Motor neuron (in vitro differentiated cells): ENCODE results near the gene MGAT4C. TPM values are rescaled to one million over a fixed set of nuclear protein-coding genes. Genes with fewer than 3 reads are reported as not detected.
A peak's percentile ranks its signal among the peaks of the same experiment; 100 is the strongest.
"Not testable (repeated sequence)": the region's sequence is repeated elsewhere in the genome, so short reads cannot be mapped to it uniquely, and the experiment has no call there.

Experiments
- ATAC-seq, 8 experiments: fragments of 200-7000 bp; cut with Tn5 transposase; replicated peaks in 6 of 8; 2 replicates each; pipeline ENCODE4 v1.8.0; 2021; ENCODE audit warnings: mild to moderate bottlenecking in 8 of 8, moderate library complexity in 8 of 8
- H3K27ac ChIP-seq, 2 donors: fragments of 250-450 bp; sonication (Bioruptor Pico); 2 replicates each; pipeline ENCODE4 v1.9.0; 2021; ENCODE audit warnings: antibody characterized with exemption in 2 of 2, mild to moderate bottlenecking in 2 of 2, moderate library complexity in 1 of 2
- H3K4me1 ChIP-seq, 2 donors: fragments of 250-450 bp; sonication (Bioruptor Pico); replicated peaks in 1 of 2; 2 replicates each; pipeline ENCODE4 v1.6.1; 2021; ENCODE audit warnings: antibody characterized with exemption in 2 of 2, mild to moderate bottlenecking in 2 of 2, moderate library complexity in 1 of 2
- H3K4me3 ChIP-seq, 5 donors: fragments of 250-450 bp; sonication (Bioruptor Pico); 2 replicates each; pipeline ENCODE4 v1.9.0; 2021; ENCODE audit warnings: antibody characterized with exemption in 5 of 5, mild to moderate bottlenecking in 5 of 5, moderate library complexity in 4 of 5
- WGBS, 10 experiments: fragments of 450-650 bp; shearing (Covaris generic); methylation state at CpG; one replicate each; pipeline ENCODE4 v1.0.0; 2022; 5-methylcytosine and 5-hydroxymethylcytosine counted together
- in situ Hi-C, 9 experiments: fragments of 400-800 bp; cut with MboI; loops; one replicate each; pipeline ENCODE4 v1.15.0; 2021; ENCODE audit warnings: low sequenced_read_pairs in 9 of 9, low pct_unique_long_range_greater_than_20kb in 2 of 9; ENCODE audit not compliant: unreplicated experiment in 9 of 9
- total RNA-seq, 8 experiments: library from RNA; unstranded; fragments of 300-600 nt; gene quantifications; 2 replicates each; pipeline versions ENCODE4 v1.2.3 to v1.2.4, GENCODE V29; 2022

The MGAT4C gene
- total RNA-seq, 8 experiments from 2014 or later = 0.31 to 20.4 (median 3.2) TPM

GRCh38 chr12:86081843-86082242 lies 174.3 kb downstream of the MGAT4C start:
- H3K4me3 ChIP-seq = no peak overlapping the region
- ATAC-seq = peak in 5 of 8 experiments; percentile 47 to 90 (median 67)
- in situ Hi-C loops = no loop called here
- no peak overlapping the region for H3K27ac ChIP-seq
- peaks cover 14 to 22% of the 10 kb centered on the region in 2 donors for H3K4me1 ChIP-seq

- in situ Hi-C loops, H3K27ac ChIP-seq, H3K4me3 ChIP-seq, ATAC-seq: not testable (repeated sequence)
- peaks cover 0 to 13% of the 10 kb centered on the region in 2 donors for H3K4me1 ChIP-seq
- WGBS, 10 experiments = 8 to 100% (median 63%) methylated on average over 1 to 4 of the region's 4 CpGs; no CpG with 5 or more reads in 1 of the 10 experiments
These were observed 197.1 kb downstream of the MGAT4C start for GRCh38 chr12:86059052-86059451.

DNA sequence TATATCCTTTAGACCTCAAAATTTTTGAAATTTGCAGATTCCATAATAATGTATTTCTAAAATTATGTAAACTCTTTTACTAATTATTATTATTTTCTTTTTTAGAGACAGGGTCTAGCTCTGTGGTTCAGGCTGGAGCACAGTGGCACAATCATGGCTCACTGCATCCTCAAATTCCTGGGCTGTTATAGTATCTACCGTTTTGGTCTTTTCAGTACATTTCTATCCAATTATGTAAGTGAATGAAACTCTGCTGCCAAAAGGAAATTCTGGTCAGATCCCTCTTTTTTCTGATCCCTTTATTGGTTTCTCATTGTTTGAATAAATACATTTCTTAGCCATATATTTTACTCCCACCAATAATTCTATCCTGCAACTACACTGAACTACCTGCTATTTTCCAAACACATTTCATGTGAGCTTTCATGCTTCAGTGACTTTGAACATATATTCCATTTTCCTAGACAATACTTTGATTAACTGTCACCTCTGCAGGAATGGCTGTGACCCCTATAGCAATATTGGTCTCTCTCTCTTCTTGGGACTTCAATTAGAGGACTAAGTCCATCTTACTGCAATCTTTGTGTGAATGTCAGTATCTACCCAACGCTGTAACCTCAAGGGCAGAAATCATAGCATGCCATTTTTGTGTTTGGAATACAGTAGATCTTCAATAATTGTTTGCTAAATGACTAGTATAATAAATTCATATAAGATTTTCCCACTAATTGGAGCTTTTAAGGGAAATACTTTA lies 198.9 kb downstream of the MGAT4C start:
- in situ Hi-C loops = no loop called here
- Histone ChIP-seq H3K4me3 (no peak overlapping the region), H3K4me1 (peaks cover 0 to 13% of the 10 kb centered on the region in 2 donors), H3K27ac (no peak overlapping the region)
- peak in 5 of 8 experiments; percentile 71 to 99 (median 97) for ATAC-seq
- 0 to 67% (median 7%) methylated on average over 1 to 2 of the region's 2 CpGs; no CpG with 5 or more reads in 3 of the 10 experiments for WGBS, 10 experiments

- Histone ChIP-seq H3K4me3 (no peak overlapping the region), H3K4me1 (peaks cover 0 to 7% of the 10 kb centered on the region in 2 donors), H3K27ac (no peak overlapping the region)
- WGBS, 10 experiments = 21 to 100% (median 86%) methylated on average over 1 to 4 of the region's 5 CpGs; no CpG with 5 or more reads in 1 of the 10 experiments
- in situ Hi-C loops = no loop called here
- no peak for ATAC-seq
These were observed 203.3 kb downstream of the MGAT4C start for GRCh38 chr12:86052921-86053320.

GRCh38 chr12:86050010-86050409 lies 206.2 kb downstream of the MGAT4C start:
- WGBS, 10 experiments = 3 to 100% (median 80%) methylated on average over 1 to 3 of the region's 3 CpGs
- H3K4me1 ChIP-seq = no peaks in the 10 kb centered on the region
- in situ Hi-C loops = no loop called here
- no peak overlapping the region for H3K4me3 ChIP-seq
- no peak overlapping the region for H3K27ac ChIP-seq
- no peak for ATAC-seq

DNA sequence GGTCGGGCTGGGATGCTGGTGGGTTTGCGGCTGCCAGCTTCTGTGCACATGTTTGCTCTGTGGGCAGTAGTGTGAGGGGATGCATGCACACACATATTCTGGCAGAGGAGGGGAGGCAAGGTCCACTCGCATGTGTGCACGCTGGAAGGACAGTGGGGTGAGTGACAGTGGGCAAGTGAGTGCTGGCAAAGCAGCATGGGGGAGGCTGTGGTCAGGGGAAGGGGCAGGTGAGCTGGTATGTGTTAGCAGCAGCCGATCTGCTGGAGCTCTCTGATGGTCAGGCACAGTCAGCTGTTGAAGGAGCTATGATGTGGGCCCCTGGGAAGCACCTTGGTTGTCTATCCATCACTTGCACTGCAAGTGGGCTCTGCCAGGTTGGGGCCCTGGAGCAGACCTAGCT lies 211.8 kb downstream of the MGAT4C start:
- no peak overlapping the region for H3K27ac ChIP-seq
- in situ Hi-C loops = no loop called here
- no peak for ATAC-seq
- no peak overlapping the region for H3K4me3 ChIP-seq
- whole genome bisulfite sequencing, 10 experiments = 17 to 100% (median 92%) methylated on average over 1 to 2 of the region's 5 CpGs; no CpG with 5 or more reads in 5 of the 10 experiments
- no peaks in the 10 kb centered on the region for H3K4me1 ChIP-seq

GRCh38 chr12:86042062-86042461 lies 214.1 kb downstream of the MGAT4C start:
- WGBS, 10 experiments = 8 to 94% (median 64%) methylated on average over 1 to 3 of the region's 3 CpGs
- in situ Hi-C loops = no loop called here
- H3K4me1 ChIP-seq = no peaks in the 10 kb centered on the region
- no peak overlapping the region for H3K4me3 ChIP-seq
- no peak overlapping the region for H3K27ac ChIP-seq
- ATAC-seq = no peak

DNA sequence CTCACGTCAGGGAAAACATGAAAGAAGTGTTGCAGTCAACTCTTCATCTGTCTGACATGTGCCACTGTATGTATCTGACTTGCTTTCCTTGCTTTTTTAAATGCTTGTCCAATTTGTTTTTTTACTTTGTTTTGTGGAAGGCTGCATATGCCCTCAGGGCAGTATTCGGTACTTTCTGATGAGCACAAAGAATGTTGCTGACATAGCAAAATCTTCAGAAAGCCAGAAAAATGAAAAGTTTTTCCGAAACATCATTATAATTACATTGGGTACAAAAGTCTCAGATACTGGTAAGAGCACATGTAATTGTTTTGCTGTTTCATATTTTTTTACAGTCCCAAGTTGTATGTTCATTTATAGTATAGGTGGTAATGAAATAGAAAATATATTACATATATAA lies 237.8 kb downstream of the MGAT4C start:
- Histone ChIP-seq H3K4me1 (no peaks in the 10 kb centered on the region), H3K4me3 (no peak overlapping the region), H3K27ac (no peak overlapping the region)
- whole genome bisulfite sequencing, 10 experiments = 0 to 97% (median 48%) methylated on average over 1 to 3 of the region's 3 CpGs; no CpG with 5 or more reads in 3 of the 10 experiments
- in situ Hi-C loops = no loop called here
- ATAC-seq = no peak

- Histone ChIP-seq H3K4me1 (no peaks in the 10 kb centered on the region), H3K4me3 (no peak overlapping the region), H3K27ac (no peak overlapping the region)
- WGBS, 10 experiments = 50 to 97% (median 93%) methylated on average over 3 to 5 of the region's 5 CpGs; no CpG with 5 or more reads in 3 of the 10 experiments
- in situ Hi-C loops = no loop called here
- ATAC-seq = no peak
These were observed 241.2 kb downstream of the MGAT4C start for GRCh38 chr12:86015026-86015425.

GRCh38 chr12:86006727-86007126 lies 249.5 kb downstream of the MGAT4C start:
- Histone ChIP-seq H3K27ac (no peak overlapping the region), H3K4me1 (no peaks in the 10 kb centered on the region), H3K4me3 (no peak overlapping the region)
- in situ Hi-C loops = no loop called here
- ATAC-seq = no peak

DNA sequence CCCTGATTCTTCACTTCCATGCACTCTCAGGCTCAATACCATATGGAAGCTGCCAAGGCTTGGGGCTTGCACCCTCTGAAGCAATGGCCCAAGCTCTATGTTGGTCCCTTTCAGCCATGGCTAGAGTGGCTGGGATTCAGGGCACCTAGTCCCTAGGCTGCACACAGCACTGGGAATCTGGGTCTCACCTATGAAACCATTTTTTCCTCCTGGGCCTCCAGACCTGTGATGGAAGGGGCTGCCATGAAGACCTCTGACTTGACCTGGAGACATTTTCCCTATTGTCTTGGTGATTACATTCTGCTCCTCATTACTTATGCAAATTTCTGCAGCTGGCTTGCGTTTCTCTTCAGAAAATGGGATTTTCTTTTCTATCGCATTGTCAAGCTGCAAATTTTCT lies 258.1 kb downstream of the MGAT4C start:
- no peak for ATAC-seq
- in situ Hi-C loops = no loop called here
- H3K4me1 ChIP-seq = no peaks in the 10 kb centered on the region
- no peak overlapping the region for H3K4me3 ChIP-seq
- no peak overlapping the region for H3K27ac ChIP-seq
- 0 to 100% (median 81%) methylated on average over 1 to 2 of the region's 2 CpGs; no CpG with 5 or more reads in 1 of the 10 experiments for WGBS, 10 experiments

- ATAC-seq = no peak
- WGBS, 10 experiments = 29 to 92% (median 84%) methylated on average over 1 to 3 of the region's 3 CpGs
- in situ Hi-C loops = no loop called here
These were observed 259.9 kb downstream of the MGAT4C start for GRCh38 chr12:85996280-85996679.

GRCh38 chr12:85993746-85994145 lies 262.4 kb downstream of the MGAT4C start:
- in situ Hi-C loops = no loop called here
- WGBS, 10 experiments = 20 to 100% (median 60%) methylated on average over 1 of the region's 4 CpGs; no CpG with 5 or more reads in 4 of the 10 experiments
- H3K4me1 ChIP-seq = no peaks in the 10 kb centered on the region
- H3K4me3 ChIP-seq = no peak overlapping the region
- H3K27ac ChIP-seq = no peak overlapping the region
- ATAC-seq = no peak

More at GRCh38 chr12:85996280-85996679, 259.9 kb downstream of the MGAT4C start:
- no peaks in the 10 kb centered on the region for H3K4me1 ChIP-seq
- H3K27ac ChIP-seq = no peak overlapping the region
- H3K4me3 ChIP-seq = no peak overlapping the region

DNA sequence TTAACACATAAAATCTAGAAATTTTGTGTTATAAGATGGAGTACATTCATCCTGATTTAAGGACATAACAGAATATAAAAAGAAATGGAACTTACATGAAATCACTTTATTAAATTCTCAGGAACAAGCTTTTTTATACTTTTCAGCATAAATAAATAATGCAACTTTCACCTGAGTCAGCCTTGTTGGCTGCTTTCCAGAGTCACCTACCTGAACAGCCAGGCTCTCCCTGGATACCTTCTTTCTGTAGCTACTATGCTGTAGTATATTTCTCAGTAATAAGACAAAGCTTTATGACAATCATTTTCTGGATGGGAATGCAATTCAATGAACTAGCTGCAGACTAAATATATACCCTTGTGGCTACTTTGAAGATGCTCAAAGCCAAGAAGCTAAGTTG lies 270.2 kb downstream of the MGAT4C start:
- ATAC-seq = no peak
- in situ Hi-C loops = no loop called here
- H3K4me1 ChIP-seq = no peaks in the 10 kb centered on the region
- H3K4me3 ChIP-seq = no peak overlapping the region
- no peak overlapping the region for H3K27ac ChIP-seq
